ENCODE results near the gene MAN2A1.

GRCh38 chr5:109693535-109694400 is 4.0 kb downstream of the MAN2A1 start:
- no peak for TF ChIP-seq POLR2A (IDR thresholded peaks at IDR 0.05)
- TF ChIP-seq CTCF (IDR thresholded peaks at IDR 0.05) = no peak
- TF ChIP-seq POLR2AphosphoS5 (IDR thresholded peaks at IDR 0.05) = no peak
